Measurements from ENCODE around the gene PRDM15.

DNA sequence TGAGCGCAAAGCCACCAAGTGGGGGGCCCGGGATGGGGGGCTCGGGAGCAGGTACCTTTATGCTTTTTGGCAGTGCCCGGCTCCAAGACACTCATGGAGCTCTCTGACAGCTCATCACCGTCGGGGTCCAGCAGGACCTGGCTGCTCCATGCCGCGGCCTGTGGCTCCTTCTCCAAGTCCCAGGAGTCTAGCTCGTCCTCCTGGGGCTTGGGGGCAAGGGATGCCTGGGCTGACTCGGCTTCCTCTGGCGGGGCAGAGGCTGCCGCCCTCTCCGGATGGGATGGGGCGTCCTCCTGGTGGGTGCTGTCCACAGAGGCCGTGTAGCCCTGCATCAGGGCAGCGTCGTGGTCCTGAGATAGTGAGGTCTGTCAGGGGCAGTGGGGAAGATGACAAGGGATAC is 19.9 kb upstream of the PRDM15 start:
- TF ChIP-seq MYC (IDR thresholded peaks at IDR 0.05; ENCODE audit: low read depth, low read length) = no peak
- TF ChIP-seq, protein P1, sequence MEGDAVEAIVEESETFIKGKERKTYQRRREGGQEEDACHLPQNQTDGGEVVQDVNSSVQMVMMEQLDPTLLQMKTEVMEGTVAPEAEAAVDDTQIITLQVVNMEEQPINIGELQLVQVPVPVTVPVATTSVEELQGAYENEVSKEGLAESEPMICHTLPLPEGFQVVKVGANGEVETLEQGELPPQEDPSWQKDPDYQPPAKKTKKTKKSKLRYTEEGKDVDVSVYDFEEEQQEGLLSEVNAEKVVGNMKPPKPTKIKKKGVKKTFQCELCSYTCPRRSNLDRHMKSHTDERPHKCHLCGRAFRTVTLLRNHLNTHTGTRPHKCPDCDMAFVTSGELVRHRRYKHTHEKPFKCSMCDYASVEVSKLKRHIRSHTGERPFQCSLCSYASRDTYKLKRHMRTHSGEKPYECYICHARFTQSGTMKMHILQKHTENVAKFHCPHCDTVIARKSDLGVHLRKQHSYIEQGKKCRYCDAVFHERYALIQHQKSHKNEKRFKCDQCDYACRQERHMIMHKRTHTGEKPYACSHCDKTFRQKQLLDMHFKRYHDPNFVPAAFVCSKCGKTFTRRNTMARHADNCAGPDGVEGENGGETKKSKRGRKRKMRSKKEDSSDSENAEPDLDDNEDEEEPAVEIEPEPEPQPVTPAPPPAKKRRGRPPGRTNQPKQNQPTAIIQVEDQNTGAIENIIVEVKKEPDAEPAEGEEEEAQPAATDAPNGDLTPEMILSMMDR (IDR thresholded peaks at IDR 0.05; ENCODE audit: extremely low read depth in 1 of 2, insufficient read depth in 1 of 2, low read depth in 1 of 2, low read length in 2 of 2) = no peak
- TF ChIP-seq, protein P2, sequence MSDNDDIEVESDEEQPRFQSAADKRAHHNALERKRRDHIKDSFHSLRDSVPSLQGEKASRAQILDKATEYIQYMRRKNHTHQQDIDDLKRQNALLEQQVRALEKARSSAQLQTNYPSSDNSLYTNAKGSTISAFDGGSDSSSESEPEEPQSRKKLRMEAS (IDR thresholded peaks at IDR 0.05; ENCODE audit: insufficient read depth, insufficient read length) = no peak
- TF ChIP-seq EZH2 (IDR thresholded peaks at IDR 0.05; ENCODE audit: borderline replicate concordance, low read depth, low read length, severe bottlenecking) = no peak
- TF ChIP-seq POLR2AphosphoS5 (IDR thresholded peaks at IDR 0.05; ENCODE audit: insufficient read depth, low read depth, low read length) = no peak
- no peak for TF ChIP-seq JUN (IDR thresholded peaks at IDR 0.05; ENCODE audit: borderline replicate concordance, insufficient read depth, insufficient read length, low read depth)
- TF ChIP-seq POLR2A (IDR thresholded peaks at IDR 0.05; ENCODE audit: low read depth, low read length) = no peak
- TF ChIP-seq FOS (IDR thresholded peaks at IDR 0.05; ENCODE audit: borderline replicate concordance, insufficient read depth, low read length) = no peak
